HCT116 (cell line): ENCODE data around the gene TIGAR. TPM values are rescaled to one million over a fixed set of nuclear protein-coding genes. Genes with fewer than 3 reads are reported as not detected.

Experiments
- ATAC-seq: fragments of 200-7000 bp; cut with Tn5 transposase; 2 replicates; pipeline ENCODE4 v1.9.1; 2020; ENCODE audit warnings: mild to moderate bottlenecking, moderate library complexity
- BruUV-seq: library from RNA; stranded (reverse); fragments of 400-500 nt; replicated peaks from 2 replicates; lab custom pipeline; 2021; lab: Mats Ljungman, UMichigan
- CTCF ChIA-PET: fragments of 300-600 bp; sonication (Branson Sonifier 250); formaldehyde crosslinking; loops from one replicate; lab custom pipeline; 2021; ENCODE audit warnings: antibody characterized with exemption; lab: Charles Lee
- POLR2A ChIA-PET: fragments of 300-600, 350-600 bp; sonication (Branson Sonifier 250); formaldehyde crosslinking; loops from one replicate; lab custom pipeline; 2021; ENCODE audit warnings: antibody characterized with exemption; lab: Charles Lee
- RAD21 ChIA-PET, 2 experiments: fragments of 300-600 bp; sonication (Branson Sonifier 250); formaldehyde crosslinking; loops; one replicate each; lab custom pipeline; 2023; ENCODE audit warnings: low total read pairs in 2 of 2; ENCODE audit not compliant: uncharacterized antibody in 2 of 2, unreplicated experiment in 2 of 2, low non-redundant PET in 1 of 2; lab: Charles Lee
- DNase-seq: peaks from one replicate; pipeline ENCODE4 v3.0.0-alpha.2; 2010; ENCODE audit warnings: low read depth, low spot score
- H2AFZ ChIP-seq: fragments of 200-600 bp; shearing (Covaris generic), sonication (generic); 2 replicates; pipeline ENCODE4 v1.6.1; 2017; ENCODE audit warnings: low read depth, mixed run types, mixed read lengths, antibody characterized with exemption, low read length; ENCODE audit not compliant: poor library complexity, severe bottlenecking
- H3K27ac ChIP-seq: 2 replicates; pipeline ENCODE4 v1.5.1; 2012; ENCODE audit warnings: low read depth, low read length
- H3K27me3 ChIP-seq: fragments of 200-600 bp; sonication (generic); 2 replicates; pipeline ENCODE4 v1.6.1; 2016; ENCODE audit warnings: mixed run types, low read length, mixed read lengths; ENCODE audit not compliant: insufficient read depth
- H3K36me3 ChIP-seq, 2 experiments: fragments of 200-500 bp in 1 of 2; fragments of 200-600 bp in 1 of 2; sonication (Bioruptor generic) in 1 of 2; sonication (generic) in 1 of 2; 2 replicates each; pipeline versions ENCODE4 v1.5.1 to v1.6.1; 2014 to 2016; ENCODE audit warnings: low read length in 2 of 2, inconsistent platforms in 1 of 2, mixed read lengths in 1 of 2, mixed run types in 1 of 2; ENCODE audit not compliant: insufficient read depth in 2 of 2, control insufficient read depth in 1 of 2
- H3K4me1 ChIP-seq, 2 experiments: fragments of 200-600 bp in 1 of 2; sonication (generic) in 1 of 2; 2 replicates each; pipeline versions ENCODE4 v1.5.1 to v1.6.1; 2012 to 2017; ENCODE audit warnings: low read length in 2 of 2, inconsistent platforms in 1 of 2, mild to moderate bottlenecking in 1 of 2, mixed read lengths in 1 of 2, mixed run types in 1 of 2, moderate library complexity in 1 of 2; ENCODE audit not compliant: insufficient read depth in 2 of 2, control insufficient read depth in 1 of 2
- H3K4me2 ChIP-seq: fragments of 200-600 bp; sonication (generic); 2 replicates; pipeline ENCODE4 v1.6.1; 2017; ENCODE audit warnings: mixed run types, low read length, mixed read lengths
- H3K4me3 ChIP-seq, 2 experiments: fragments of 200-600 bp in 1 of 2; sonication (generic) in 1 of 2; replicated peaks in 1 of 2; 2 replicates each; pipeline ENCODE4 v1.5.1; 2011 to 2016; ENCODE audit warnings: low read length in 2 of 2, control low read depth in 1 of 2, low read depth in 1 of 2, mild to moderate bottlenecking in 1 of 2, mixed read lengths in 1 of 2, mixed run types in 1 of 2
- H3K79me2 ChIP-seq: fragments of 200-600 bp; sonication (generic); 2 replicates; pipeline ENCODE4 v1.6.1; 2017; ENCODE audit warnings: mild to moderate bottlenecking, mixed run types, low read length, moderate library complexity, mixed read lengths; ENCODE audit not compliant: insufficient read depth
- H3K9ac ChIP-seq: fragments of 200-600 bp; sonication (generic); 2 replicates; pipeline ENCODE4 v1.6.1; 2016; ENCODE audit warnings: low read length, mixed read lengths
- H3K9me2 ChIP-seq: fragments of 200-600 bp; sonication (generic), shearing (Covaris generic); 2 replicates; pipeline ENCODE4 v1.6.1; 2017; ENCODE audit warnings: mixed run types, mild to moderate bottlenecking, moderate library complexity; ENCODE audit not compliant: insufficient read depth
- H3K9me3 ChIP-seq, 2 experiments: fragments of 200-500 bp in 1 of 2; fragments of 200-600 bp in 1 of 2; sonication (Bioruptor generic) in 1 of 2; sonication (generic) in 1 of 2; 2 replicates each; pipeline ENCODE4 v1.6.1; 2014 to 2017; ENCODE audit warnings: low read length in 2 of 2, mixed read lengths in 2 of 2, inconsistent platforms in 1 of 2, low read depth in 1 of 2, mild to moderate bottlenecking in 1 of 2, mixed run types in 1 of 2, moderate library complexity in 1 of 2; ENCODE audit not compliant: control insufficient read depth in 1 of 2, insufficient read depth in 1 of 2
- H4K20me1 ChIP-seq: fragments of 200-600 bp; sonication (generic), shearing (Covaris generic); 2 replicates; pipeline ENCODE4 v1.6.1; 2017; ENCODE audit warnings: mixed run types, mild to moderate bottlenecking, moderate library complexity; ENCODE audit not compliant: insufficient read depth
- CEBPB ChIP-seq: IDR thresholded peaks from 2 replicates; pipeline ENCODE4 v1.6.1; 2012; ENCODE audit warnings: low read depth
- EGR1 ChIP-seq: IDR thresholded peaks from 2 replicates; pipeline ENCODE4 v1.6.1; 2012; ENCODE audit warnings: low read depth
- ELF1 ChIP-seq: IDR thresholded peaks from 2 replicates; pipeline ENCODE4 v1.6.1; 2012; ENCODE audit warnings: low read depth, borderline replicate concordance
- EZH2phosphoT487 ChIP-seq: fragments of 200-600 bp; IDR thresholded peaks from 2 replicates; pipeline ENCODE4 v1.6.1; 2018; ENCODE audit warnings: antibody characterized with exemption, borderline replicate concordance
- POLR2A ChIP-seq: IDR thresholded peaks from 2 replicates; pipeline ENCODE4 v1.7.0; 2011; ENCODE audit warnings: borderline replicate concordance; ENCODE audit not compliant: insufficient read depth, insufficient read length; ENCODE audit errors: extremely low read depth
- SIN3A ChIP-seq: IDR thresholded peaks from 2 replicates; pipeline ENCODE4 v1.6.1; 2012; ENCODE audit warnings: low read depth
- SP1 ChIP-seq: IDR thresholded peaks from 2 replicates; pipeline ENCODE4 v1.6.1; 2012; ENCODE audit warnings: low read depth
- SRF ChIP-seq: IDR thresholded peaks from 2 replicates; pipeline ENCODE4 v1.6.1; 2012; ENCODE audit warnings: low read depth
- TCF7L2 ChIP-seq: IDR thresholded peaks from 2 replicates; pipeline ENCODE4 v1.7.0; 2011; ENCODE audit warnings: borderline replicate concordance, inconsistent platforms; ENCODE audit not compliant: insufficient read depth, insufficient read length; ENCODE audit errors: extremely low read depth
- YY1 ChIP-seq: IDR thresholded peaks from 2 replicates; pipeline ENCODE4 v1.6.1; 2011; ENCODE audit warnings: low read length, low read depth, moderate library complexity, mild to moderate bottlenecking; ENCODE audit not compliant: insufficient replicate concordance; ENCODE audit errors: extremely low read depth
- ZFX ChIP-seq: fragments of 450-650 bp; IDR thresholded peaks from 2 replicates; pipeline ENCODE4 v1.6.1; 2017
- intact Hi-C: fragments of 100-400 bp; cut with micrococcal nuclease; formaldehyde crosslinking; loops from 2 replicates; pipeline ENCODE4 v1.10.0; 2022
- total RNA-seq: library from RNA; stranded (reverse); gene quantifications from one replicate; pipeline ENCODE4 v1.2.1, GENCODE V29; 2021; ENCODE audit not compliant: unreplicated experiment
- TF ChIP-seq, protein P1 (sequence below): IDR thresholded peaks from 2 replicates; pipeline ENCODE4 v1.6.1; 2011; ENCODE audit warnings: mild to moderate bottlenecking, low read length, moderate library complexity; ENCODE audit not compliant: insufficient replicate concordance; ENCODE audit errors: extremely low read depth
- TF ChIP-seq, protein P2 (sequence below): IDR thresholded peaks from 2 replicates; pipeline ENCODE4 v1.6.1; 2012; ENCODE audit warnings: low read depth

TIGAR gene
- total RNA-seq, 1 experiment from 2014 or later, result 13.7 TPM

DNA sequence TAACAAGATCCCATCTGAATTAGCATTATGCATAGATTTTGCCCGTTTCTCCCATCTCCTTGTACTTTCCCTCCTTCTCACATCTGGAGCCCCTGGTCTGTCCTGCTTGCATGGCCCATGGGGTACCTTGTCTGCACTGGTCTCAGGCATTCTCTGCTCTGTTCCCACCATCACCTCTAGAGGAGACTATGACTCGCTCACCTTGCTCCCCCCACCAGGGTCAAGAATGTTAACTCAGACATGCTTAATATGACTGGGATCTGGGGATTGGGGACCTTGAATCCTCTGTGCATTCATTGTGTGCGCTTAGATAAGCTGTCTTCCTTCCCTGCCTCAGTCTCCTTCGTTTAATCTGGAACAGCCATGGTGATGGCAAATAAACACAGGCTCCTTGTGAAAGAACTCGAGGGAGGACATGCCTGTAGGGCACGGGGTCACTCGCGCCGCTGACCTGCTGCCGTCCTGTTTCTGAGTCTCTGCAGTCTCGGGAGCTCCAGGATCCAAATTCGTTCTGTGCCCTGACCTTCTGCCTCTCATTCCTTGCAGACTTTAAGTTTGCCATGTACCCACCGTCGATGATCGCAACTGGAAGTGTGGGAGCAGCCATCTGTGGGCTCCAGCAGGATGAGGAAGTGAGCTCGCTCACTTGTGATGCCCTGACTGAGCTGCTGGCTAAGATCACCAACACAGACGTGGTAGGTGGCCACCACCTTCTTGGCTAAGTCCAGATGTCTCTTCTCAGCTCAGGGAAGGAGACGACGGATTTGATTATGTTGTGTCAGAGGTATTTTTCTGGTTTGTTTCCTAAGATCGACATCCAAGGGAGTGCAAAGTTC is 32.5 kb upstream of the TIGAR start:
- DNase-seq (no peak), ATAC-seq (no peak)
- TF ChIP-seq TCF7L2, result no peak
- TF ChIP-seq ELF1, result no peak
- no peak for TF ChIP-seq SP1
- TF ChIP-seq SIN3A, result no peak
- no peak for TF ChIP-seq POLR2A
- TF ChIP-seq EZH2phosphoT487, result no peak
- TF ChIP-seq EGR1, result no peak
- TF ChIP-seq CEBPB, result no peak
- TF ChIP-seq, protein P1, sequence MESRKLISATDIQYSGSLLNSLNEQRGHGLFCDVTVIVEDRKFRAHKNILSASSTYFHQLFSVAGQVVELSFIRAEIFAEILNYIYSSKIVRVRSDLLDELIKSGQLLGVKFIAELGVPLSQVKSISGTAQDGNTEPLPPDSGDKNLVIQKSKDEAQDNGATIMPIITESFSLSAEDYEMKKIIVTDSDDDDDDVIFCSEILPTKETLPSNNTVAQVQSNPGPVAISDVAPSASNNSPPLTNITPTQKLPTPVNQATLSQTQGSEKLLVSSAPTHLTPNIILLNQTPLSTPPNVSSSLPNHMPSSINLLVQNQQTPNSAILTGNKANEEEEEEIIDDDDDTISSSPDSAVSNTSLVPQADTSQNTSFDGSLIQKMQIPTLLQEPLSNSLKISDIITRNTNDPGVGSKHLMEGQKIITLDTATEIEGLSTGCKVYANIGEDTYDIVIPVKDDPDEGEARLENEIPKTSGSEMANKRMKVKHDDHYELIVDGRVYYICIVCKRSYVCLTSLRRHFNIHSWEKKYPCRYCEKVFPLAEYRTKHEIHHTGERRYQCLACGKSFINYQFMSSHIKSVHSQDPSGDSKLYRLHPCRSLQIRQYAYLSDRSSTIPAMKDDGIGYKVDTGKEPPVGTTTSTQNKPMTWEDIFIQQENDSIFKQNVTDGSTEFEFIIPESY, result no peak
- no peak for TF ChIP-seq SRF
- TF ChIP-seq, protein P2, sequence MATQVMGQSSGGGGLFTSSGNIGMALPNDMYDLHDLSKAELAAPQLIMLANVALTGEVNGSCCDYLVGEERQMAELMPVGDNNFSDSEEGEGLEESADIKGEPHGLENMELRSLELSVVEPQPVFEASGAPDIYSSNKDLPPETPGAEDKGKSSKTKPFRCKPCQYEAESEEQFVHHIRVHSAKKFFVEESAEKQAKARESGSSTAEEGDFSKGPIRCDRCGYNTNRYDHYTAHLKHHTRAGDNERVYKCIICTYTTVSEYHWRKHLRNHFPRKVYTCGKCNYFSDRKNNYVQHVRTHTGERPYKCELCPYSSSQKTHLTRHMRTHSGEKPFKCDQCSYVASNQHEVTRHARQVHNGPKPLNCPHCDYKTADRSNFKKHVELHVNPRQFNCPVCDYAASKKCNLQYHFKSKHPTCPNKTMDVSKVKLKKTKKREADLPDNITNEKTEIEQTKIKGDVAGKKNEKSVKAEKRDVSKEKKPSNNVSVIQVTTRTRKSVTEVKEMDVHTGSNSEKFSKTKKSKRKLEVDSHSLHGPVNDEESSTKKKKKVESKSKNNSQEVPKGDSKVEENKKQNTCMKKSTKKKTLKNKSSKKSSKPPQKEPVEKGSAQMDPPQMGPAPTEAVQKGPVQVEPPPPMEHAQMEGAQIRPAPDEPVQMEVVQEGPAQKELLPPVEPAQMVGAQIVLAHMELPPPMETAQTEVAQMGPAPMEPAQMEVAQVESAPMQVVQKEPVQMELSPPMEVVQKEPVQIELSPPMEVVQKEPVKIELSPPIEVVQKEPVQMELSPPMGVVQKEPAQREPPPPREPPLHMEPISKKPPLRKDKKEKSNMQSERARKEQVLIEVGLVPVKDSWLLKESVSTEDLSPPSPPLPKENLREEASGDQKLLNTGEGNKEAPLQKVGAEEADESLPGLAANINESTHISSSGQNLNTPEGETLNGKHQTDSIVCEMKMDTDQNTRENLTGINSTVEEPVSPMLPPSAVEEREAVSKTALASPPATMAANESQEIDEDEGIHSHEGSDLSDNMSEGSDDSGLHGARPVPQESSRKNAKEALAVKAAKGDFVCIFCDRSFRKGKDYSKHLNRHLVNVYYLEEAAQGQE, result no peak
- TF ChIP-seq ZFX, result no peak
- no peak for TF ChIP-seq YY1
- Histone ChIP-seq H3K9me2 (no peaks in the 10 kb centered on the region), H4K20me1 (no peaks in the 10 kb centered on the region), H2AFZ (no peak overlapping the region), H3K4me2 (no peak overlapping the region), H3K4me1 (peaks cover 0 to 6% of the 10 kb centered on the region in 2 experiments; a peak in 1 of 4 replicates), H3K9ac (no peak overlapping the region), H3K27me3 (no peaks in the 10 kb centered on the region; the same call in 1 of the 2 replicates), H3K36me3 (no peaks in the 10 kb centered on the region), H3K27ac (no peak overlapping the region), H3K79me2 (no peaks in the 10 kb centered on the region), H3K9me3 (no peaks in the 10 kb centered on the region), H3K4me3 (no peak overlapping the region)
- ChIA-PET CTCF (interaction anchor here (1.9 kb wide), 1 partner anchor 12 kb away, joined by 5 read pairs; no protein-coding TSS in a partner anchor), RAD21 (no interaction called here), POLR2A (no interaction called here)
- no TSS peak for BruUV-seq
- intact Hi-C loops, result no loop called here
